ENCODE data around the gene TRAPPC10.

- no peak for TF ChIP-seq EGR1 (IDR thresholded peaks at IDR 0.05)
- no peak for TF ChIP-seq MAX (IDR thresholded peaks at IDR 0.05)
- TF ChIP-seq NFIC (IDR thresholded peaks at IDR 0.05), result no peak
- TF ChIP-seq CREB1 (IDR thresholded peaks at IDR 0.05; ENCODE audit: low read depth), result no peak
- TF ChIP-seq RAD21 (IDR thresholded peaks at IDR 0.05; ENCODE audit: low read depth), result no peak
- TF ChIP-seq EP300 (IDR thresholded peaks at IDR 0.05; ENCODE audit: borderline replicate concordance), result no peak
- no peak for TF ChIP-seq USF1 (IDR thresholded peaks at IDR 0.05)
Observed at GRCh38 chr21:44053567-44053966, 41.5 kb downstream of the TRAPPC10 start.

Data from Ishikawa (cell line).